NCI-H2196 (cell line): ENCODE data around the gene XRCC1.
A peak's percentile ranks its signal among the peaks of the same experiment; 100 is the strongest.
"Not testable (repeated sequence)": the region's sequence is repeated elsewhere in the genome, so short reads cannot be mapped to it uniquely, and the experiment has no call there.

ENCODE experiments used
- DNase-seq: peaks from one replicate; lab custom pipeline; 2025; ENCODE audit not compliant: unreplicated experiment; lab: John Stamatoyannopoulos, UW

XRCC1 gene

GRCh38 chr19:43548706-43549105 lies 26.6 kb downstream of the XRCC1 start:
- no peak for DNase-seq

GRCh38 chr19:43547926-43548325 lies 27.4 kb downstream of the XRCC1 start:
- not testable (repeated sequence) for DNase-seq

GRCh38 chr19:43546581-43546980 lies 28.7 kb downstream of the XRCC1 start:
- no peak for DNase-seq

- DNase-seq = no peak
Measured at GRCh38 chr19:43545981-43546380, 29.3 kb downstream of the XRCC1 start.

DNA sequence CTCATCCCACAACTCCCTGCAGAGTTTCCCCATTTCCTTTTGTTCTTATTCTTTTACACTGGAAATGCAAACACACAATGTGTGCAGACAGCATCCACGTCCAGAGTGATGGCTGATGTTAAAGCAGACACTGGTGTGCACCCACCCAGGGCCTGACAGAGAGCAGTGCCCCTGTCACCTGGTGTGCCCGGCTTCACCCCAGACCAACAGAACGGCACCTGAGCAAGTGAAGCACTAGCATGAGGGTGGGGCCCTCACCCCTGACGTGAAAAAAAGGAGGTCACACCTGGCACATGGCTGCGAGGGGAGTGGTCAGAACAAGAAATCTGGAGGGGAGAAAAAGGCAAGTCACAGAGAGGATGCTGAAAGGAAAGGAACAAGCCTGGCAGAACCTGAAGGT lies 30.1 kb downstream of the XRCC1 start:
- no peak for DNase-seq

- no peak for DNase-seq
Measured at GRCh38 chr19:43544077-43544476, 31.2 kb downstream of the XRCC1 start.

- DNase-seq = no peak
Measured at GRCh38 chr19:43541920-43542650, 33.2 kb downstream of the XRCC1 start.

DNA sequence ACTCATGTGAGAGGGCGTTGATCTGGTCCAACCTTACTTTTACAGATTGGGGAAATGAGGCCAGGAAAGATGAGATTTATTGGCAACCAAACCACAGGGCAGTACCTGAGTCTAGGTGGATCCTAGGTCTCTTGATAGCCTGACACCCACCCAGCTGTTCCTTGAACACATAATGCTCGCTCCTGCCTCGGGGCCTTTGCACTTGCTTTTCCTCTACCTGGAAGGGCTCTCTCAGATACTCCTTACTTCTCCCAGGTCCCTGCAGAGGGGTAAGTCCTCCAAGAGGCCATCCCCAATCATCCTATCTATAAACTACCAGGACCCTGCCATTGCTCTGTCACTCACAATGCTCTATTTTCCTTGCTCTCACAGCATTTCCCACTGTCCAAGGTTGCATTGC lies 34.9 kb downstream of the XRCC1 start:
- DNase-seq = no peak

- DNase-seq = no peak
Measured at GRCh38 chr19:43538922-43539321, 36.4 kb downstream of the XRCC1 start.

- peak; percentile 41 for DNase-seq
Measured at GRCh38 chr19:43534816-43535761, 40.2 kb downstream of the XRCC1 start.

DNA sequence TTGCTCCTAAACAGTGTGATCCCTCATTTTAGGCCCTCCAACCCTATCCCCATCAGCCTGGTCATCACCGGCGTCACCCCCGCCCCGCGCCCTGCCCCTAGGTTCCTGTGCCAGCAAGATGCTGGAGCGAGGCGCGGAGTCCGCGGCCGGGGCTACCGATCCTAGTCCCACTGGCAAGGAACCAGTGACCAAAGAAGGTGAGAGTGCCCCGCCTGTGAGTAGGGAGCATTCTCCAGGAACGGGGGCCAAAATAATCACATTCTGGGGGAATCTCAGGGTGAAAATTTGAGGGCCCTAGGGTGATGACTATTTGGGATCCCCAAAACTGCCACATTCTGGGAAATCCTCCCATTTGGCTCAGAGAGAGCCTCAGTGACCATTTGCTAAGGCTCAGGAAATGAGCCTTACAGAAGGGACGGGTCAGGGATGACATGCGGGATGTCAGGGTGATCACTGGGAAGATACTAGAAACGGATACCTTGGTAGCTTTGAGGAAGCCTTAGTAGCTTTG lies 41.0 kb downstream of the XRCC1 start:
- no peak for DNase-seq

- DNase-seq = peak; percentile 99
Measured at GRCh38 chr19:43533546-43534304, 41.6 kb downstream of the XRCC1 start.

GRCh38 chr19:43532962-43533545 lies 42.3 kb downstream of the XRCC1 start, which contains the start of gene ZNF575:
Gene ZNF575 (plus strand): TSS chr19:43533188. CDS start chr19:43534423, 1,235 bp downstream.
- DNase-seq = peak; percentile 97

DNA sequence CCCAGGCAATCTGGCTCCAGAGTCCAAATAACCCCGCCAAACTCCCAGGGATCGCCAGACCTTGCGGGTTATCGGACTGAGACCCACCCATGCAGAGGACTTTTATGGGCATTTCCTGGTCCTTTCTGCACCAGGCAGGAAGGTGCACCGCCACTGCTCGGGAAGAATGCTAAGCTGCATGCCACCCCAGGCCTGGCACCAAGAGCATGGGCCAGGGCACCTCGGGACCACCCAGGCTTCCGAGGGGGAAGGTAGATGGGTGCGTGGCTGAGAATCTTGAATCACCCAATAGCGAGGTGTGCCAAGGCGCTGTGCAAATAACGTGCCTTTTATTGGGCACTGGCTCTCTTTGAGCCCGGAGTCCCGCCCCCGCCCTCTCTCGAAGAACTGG lies 42.8 kb downstream of the XRCC1 start:
- peak; percentile 83 for DNase-seq

DNA sequence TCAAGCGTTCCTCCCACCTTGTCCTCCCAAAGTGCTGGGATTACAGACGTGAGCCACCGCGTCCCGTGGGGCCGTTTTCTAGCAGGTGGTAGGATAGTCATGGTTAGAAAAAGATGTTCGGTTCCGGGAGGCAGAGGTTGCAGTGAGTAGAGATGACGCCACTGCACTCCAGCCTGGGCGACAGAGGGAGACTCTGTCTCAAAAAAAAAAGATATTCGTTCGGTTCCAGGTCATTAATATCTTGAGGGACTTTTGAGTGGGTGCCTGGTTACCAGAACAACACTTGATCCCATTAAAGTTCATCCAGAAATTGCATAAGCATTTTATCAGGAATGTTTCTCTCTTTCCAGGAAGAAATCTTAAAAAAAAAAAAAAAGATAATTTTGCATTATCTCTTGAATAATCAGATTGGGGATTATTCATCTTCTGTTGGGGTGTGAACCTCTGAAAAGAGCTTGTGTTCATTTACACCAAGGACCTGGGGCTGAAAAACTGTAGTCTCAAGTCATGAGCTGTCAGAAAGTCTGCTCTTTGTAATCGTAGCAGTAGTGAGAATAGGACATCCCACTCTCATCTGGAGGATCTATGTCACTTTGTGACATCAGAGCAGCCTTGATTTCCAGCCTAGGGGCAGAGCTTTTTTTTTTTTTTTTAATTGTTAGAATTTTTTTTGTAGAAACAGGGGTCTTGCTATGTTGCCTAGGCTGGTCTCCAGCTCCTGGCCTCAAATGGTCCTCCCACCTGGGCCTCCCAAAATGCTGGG lies 47.3 kb downstream of the XRCC1 start:
- DNase-seq = peak; percentile 43

- peak; percentile 57 for DNase-seq
Measured at GRCh38 chr19:43526884-43527859, 48.2 kb downstream of the XRCC1 start, which contains the start of gene ETHE1. Gene ETHE1 (minus strand): TSS chr19:43527201. CDS start chr19:43527177, 24 bp downstream.

DNA sequence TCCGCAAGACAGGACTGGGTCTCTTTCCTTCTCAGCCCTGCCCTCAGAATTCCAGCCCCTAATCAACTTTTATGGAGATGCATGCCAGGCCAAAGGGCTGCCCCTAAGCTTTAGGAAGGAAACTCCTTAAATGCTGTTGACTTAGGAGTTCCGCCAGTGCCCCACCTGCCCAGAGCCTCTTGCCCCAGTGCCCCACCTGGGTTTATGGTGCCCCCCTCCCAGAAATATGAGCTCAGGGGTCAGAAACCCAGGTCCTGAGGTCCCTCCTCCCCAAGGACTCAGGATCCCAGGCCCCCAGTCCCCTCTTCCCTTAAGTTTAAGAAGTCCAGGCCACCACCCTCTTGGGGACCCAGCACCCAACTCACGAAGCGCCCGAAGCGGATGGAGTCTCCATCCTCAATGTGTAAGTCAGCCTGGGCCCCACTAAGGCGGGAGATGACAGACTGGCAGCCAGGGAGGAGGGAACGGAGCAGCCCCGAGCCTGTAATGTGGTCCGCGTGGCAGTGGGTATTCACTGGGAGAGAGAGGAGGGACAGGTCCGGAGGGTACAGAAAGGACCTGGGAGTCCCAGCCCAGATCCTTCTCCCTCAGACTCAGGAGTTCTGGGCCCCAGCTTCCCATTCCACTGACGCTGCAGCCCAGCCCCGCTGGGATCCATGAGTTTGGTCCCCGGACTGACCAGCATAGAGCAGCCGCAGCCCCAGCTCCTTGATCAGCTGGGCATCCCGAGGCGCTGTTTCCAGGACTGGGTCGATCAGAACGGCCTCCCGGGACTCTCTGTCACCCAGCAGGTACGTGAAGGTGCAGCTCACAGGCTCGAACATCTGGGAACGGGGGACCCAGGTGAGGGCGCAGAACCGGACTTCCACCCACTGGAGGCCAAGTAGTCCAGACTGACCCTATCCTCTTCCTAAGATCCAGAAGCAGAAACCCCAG lies 49.2 kb downstream of the XRCC1 start:
- DNase-seq = no peak
